GM12878 (cell line): ENCODE data around the gene GNPNAT1. TPM values are rescaled to one million over a fixed set of nuclear protein-coding genes. Genes with fewer than 3 reads are reported as not detected.

Experiments
- CREM ChIP-seq: IDR thresholded peaks from 2 replicates; pipeline ENCODE4 v1.6.1; 2014; ENCODE audit warnings: antibody characterized with exemption, low read depth
- ELK1 ChIP-seq: IDR thresholded peaks from 2 replicates; pipeline ENCODE4 v1.6.1; 2012; ENCODE audit warnings: low read depth, low read length, improper control_type of control experiment
- HDAC2 ChIP-seq: fragments of 200-600 bp; sonication (generic); IDR thresholded peaks from 2 replicates; pipeline ENCODE4 v1.6.1; 2017
- KAT2A ChIP-seq: conservative IDR thresholded peaks from 2 replicates; pipeline ENCODE4 v1.6.1; 2011; ENCODE audit warnings: low read depth, low read length; ENCODE audit not compliant: control insufficient read depth
- MYC ChIP-seq: IDR thresholded peaks from 2 replicates; pipeline ENCODE4 v1.6.1; 2011; ENCODE audit warnings: mild to moderate bottlenecking, low read length, moderate library complexity, inconsistent platforms; ENCODE audit not compliant: insufficient read depth, insufficient replicate concordance, insufficient read length, severe bottlenecking
- NFXL1 ChIP-seq: fragments of 450-650 bp; IDR thresholded peaks from 2 replicates; pipeline ENCODE4 v1.6.1; 2017; ENCODE audit warnings: antibody characterized with exemption, mild to moderate bottlenecking, borderline replicate concordance
- PBX3 ChIP-seq: IDR thresholded peaks from 2 replicates; pipeline ENCODE4 v1.6.1; 2011; ENCODE audit warnings: mild to moderate bottlenecking, low read depth, low read length, moderate library complexity; ENCODE audit not compliant: insufficient replicate concordance
- YBX1 ChIP-seq: fragments of 450-650 bp; IDR thresholded peaks from 2 replicates; pipeline ENCODE4 v1.6.1; 2016; ENCODE audit warnings: antibody characterized with exemption
- ZNF687 ChIP-seq: fragments of 450-650 bp; IDR thresholded peaks from 2 replicates; pipeline ENCODE4 v1.6.1; 2017; ENCODE audit warnings: mild to moderate bottlenecking, moderate library complexity
- polyA plus RNA-seq, 11 experiments: library from polyadenylated mRNA; depleted of rRNA in 4 of 11; unstranded in 6 of 11; stranded (reverse) in 5 of 11; fragments of >200 nt; fragmentation: Nextera tagmentation in 4 of 11; fragmentation: Illumina TruSeq in 1 of 11; extraction: Ambion mirVana in 4 of 11; extraction: Trizol in 1 of 11; gene quantifications; 1 replicate in 1 of 11; 2 replicates in 10 of 11; pipeline versions ENCODE4 v1.2.1 to v1.2.3, GENCODE V29; 2011 to 2016; ENCODE audit warnings: inconsistent platforms in 2 of 11, missing spikeins in 2 of 11, low read depth in 1 of 11
- total RNA-seq, 4 experiments: library from RNA; depleted of rRNA in 3 of 4; stranded (reverse); fragments of >200 nt in 3 of 4; fragmentation: Illumina TruSeq in 1 of 4; extraction: Trizol in 1 of 4; gene quantifications; 2 replicates each; pipeline versions ENCODE4 v1.2.1 to v1.2.3, GENCODE V29; 2013 to 2021

GNPNAT1 gene
- total and polyA plus RNA-seq, 10 of the 15 experiments (the other 5 are each of a cell fraction or from before 2014, with no cell fraction given) = 18.9 to 52.6 (median 28.2) TPM

- TF ChIP-seq MYC (no peak), NFXL1 (no peak), YBX1 (no peak), ELK1 (no peak), ZNF687 (no peak), CREM (no peak), HDAC2 (no peak), PBX3 (no peak), KAT2A (no peak)
Observed at GRCh38 chr14:52829527-52830185, 38.2 kb upstream of the GNPNAT1 start (continued).
